Osteocyte (in vitro differentiated cells): ENCODE data around the gene HOXB3. TPM values are rescaled to one million over a fixed set of nuclear protein-coding genes. Genes with fewer than 3 reads are reported as not detected.

Experiments
- DNase-seq: peaks from one replicate; pipeline ENCODE4 v3.0.0; 2021; ENCODE audit warnings: mixed read lengths; ENCODE audit not compliant: unreplicated experiment; ENCODE audit errors: extremely low spot score
- H3K27ac Mint-ChIP-seq: one replicate; pipeline ENCODE4 v1.8.0; 2021; ENCODE audit warnings: mild to moderate bottlenecking, mixed read lengths; ENCODE audit not compliant: unreplicated experiment
- H3K27me3 Mint-ChIP-seq: one replicate; pipeline ENCODE4 v1.8.0; 2021; ENCODE audit warnings: mixed read lengths; ENCODE audit not compliant: unreplicated experiment
- H3K36me3 Mint-ChIP-seq: one replicate; pipeline ENCODE4 v1.8.0; 2021; ENCODE audit warnings: mixed read lengths; ENCODE audit not compliant: unreplicated experiment
- H3K4me1 Mint-ChIP-seq: one replicate; pipeline ENCODE4 v1.8.0; 2021; ENCODE audit warnings: mixed read lengths; ENCODE audit not compliant: unreplicated experiment
- H3K4me3 Mint-ChIP-seq: one replicate; pipeline ENCODE4 v1.8.0; 2021; ENCODE audit warnings: mild to moderate bottlenecking, moderate library complexity, mixed read lengths; ENCODE audit not compliant: unreplicated experiment
- H3K9me3 Mint-ChIP-seq: one replicate; pipeline ENCODE4 v1.8.0; 2021; ENCODE audit warnings: mixed read lengths; ENCODE audit not compliant: unreplicated experiment
- CTCF ChIP-seq: fragments of 200-600 bp; sonication (generic); IDR thresholded peaks from 2 replicates; pipeline ENCODE4 v1.5.0; 2021; ENCODE audit warnings: antibody characterized with exemption, mild to moderate bottlenecking, moderate library complexity
- total RNA-seq: library from RNA; stranded (reverse); gene quantifications from 2 replicates; pipeline ENCODE4 v1.2.1, GENCODE V29; 2021

HOXB3 gene
- total RNA-seq, 1 donor from 2014 or later = 0.46 TPM

- H3K4me1 Mint-ChIP-seq = no peaks in the 10 kb centered on the region
- H3K36me3 Mint-ChIP-seq = no peaks in the 10 kb centered on the region
- no peak overlapping the region for H3K4me3 Mint-ChIP-seq
- H3K27me3 Mint-ChIP-seq = peaks cover 97% of the 10 kb centered on the region
- TF ChIP-seq CTCF = no peak
- no peak overlapping the region for H3K27ac Mint-ChIP-seq
- H3K9me3 Mint-ChIP-seq = no peaks in the 10 kb centered on the region
- no peak for DNase-seq
Measured at GRCh38 chr17:48634493-48635208, 44.6 kb upstream of the HOXB3 start.

GRCh38 chr17:48633266-48633677 lies 43.2 kb upstream of the HOXB3 start:
- Mint-ChIP-seq H3K27me3 (peaks cover 97% of the 10 kb centered on the region), H3K36me3 (no peaks in the 10 kb centered on the region), H3K9me3 (no peaks in the 10 kb centered on the region), H3K4me3 (no peak overlapping the region), H3K4me1 (no peaks in the 10 kb centered on the region), H3K27ac (no peak overlapping the region)
- no peak for DNase-seq
- no peak for TF ChIP-seq CTCF

- no peak for TF ChIP-seq CTCF
- H3K36me3 Mint-ChIP-seq = no peaks in the 10 kb centered on the region
- no peaks in the 10 kb centered on the region for H3K9me3 Mint-ChIP-seq
- no peak overlapping the region for H3K27ac Mint-ChIP-seq
- H3K27me3 Mint-ChIP-seq = peaks cover 97% of the 10 kb centered on the region
- H3K4me3 Mint-ChIP-seq = no peak overlapping the region
- H3K4me1 Mint-ChIP-seq = no peaks in the 10 kb centered on the region
- DNase-seq = no peak
Measured at GRCh38 chr17:48632579-48633265, 42.7 kb upstream of the HOXB3 start.

- DNase-seq = no peak
- no peak overlapping the region for H3K4me3 Mint-ChIP-seq
- peaks cover 97% of the 10 kb centered on the region for H3K27me3 Mint-ChIP-seq
Measured at GRCh38 chr17:48631693-48632578, 41.9 kb upstream of the HOXB3 start.

More at GRCh38 chr17:48631693-48632578, 41.9 kb upstream of the HOXB3 start:
- Mint-ChIP-seq H3K27ac (no peak overlapping the region), H3K9me3 (no peaks in the 10 kb centered on the region), H3K4me1 (no peaks in the 10 kb centered on the region), H3K36me3 (no peaks in the 10 kb centered on the region)
- TF ChIP-seq CTCF = no peak
